Left ventricle myocardium superior (tissue), 1 donor: ENCODE results near the gene ARL6IP5. TPM values are rescaled to one million over a fixed set of nuclear protein-coding genes. Genes with fewer than 3 reads are reported as not detected.

Experiments
- ATAC-seq: fragments of 200-7000 bp; cut with Tn5 transposase; one replicate; pipeline ENCODE4 v1.9.1; 2020; ENCODE audit warnings: mild to moderate bottlenecking, moderate library complexity
- DNase-seq: peaks from one replicate; pipeline ENCODE4 v3.0.0-alpha.2; 2020
- intact Hi-C: fragments of 100-400 bp; cut with micrococcal nuclease; formaldehyde crosslinking; loops from one replicate; pipeline ENCODE4 v1.11.0; 2022
- total RNA-seq: library from RNA; stranded (reverse); fragmentation: NEBNext Ultra II Directional; extraction: Animal tissue kit (Norgen Biotek cat#: 25700); gene quantifications from one replicate; pipeline ENCODE4 v1.2.1, GENCODE V29; 2021
- donor health status: DM: no; HTN: yes; CAD: no; lungs with severe emphysema.

ARL6IP5 gene
- total RNA-seq, 1 donor from 2014 or later, result 214 TPM

GRCh38 chr3:69085168-69085832 is 563 bp downstream of the ARL6IP5 start:
- DNase-seq (peak; percentile 50), ATAC-seq (peak; percentile 41)
- intact Hi-C loops, result no loop called here

- peak; percentile 91 for DNase-seq
- ATAC-seq, result peak; percentile 71
- intact Hi-C loops, result no loop called here
Observed at GRCh38 chr3:69085833-69086722, 1.3 kb downstream of the ARL6IP5 start.

- intact Hi-C loops, result no loop called here
- DNase-seq (no peak), ATAC-seq (peak; percentile 33)
Observed at GRCh38 chr3:69087030-69087791, 2.5 kb downstream of the ARL6IP5 start.

- DNase-seq, result no peak
- intact Hi-C loops, result no loop called here
- ATAC-seq, result no peak
Observed at GRCh38 chr3:69088063-69088462, 3.3 kb downstream of the ARL6IP5 start.

GRCh38 chr3:69090021-69090420 is 5.3 kb downstream of the ARL6IP5 start:
- intact Hi-C loops, result no loop called here
- DNase-seq (no peak), ATAC-seq (no peak)

- DNase-seq (no peak), ATAC-seq (no peak)
- intact Hi-C loops, result no loop called here
Observed at GRCh38 chr3:69091389-69092029, 6.8 kb downstream of the ARL6IP5 start.

- DNase-seq, result no peak
- ATAC-seq, result peak; percentile 13
- intact Hi-C loops, result no loop called here
Observed at GRCh38 chr3:69092030-69092516, 7.3 kb downstream of the ARL6IP5 start.

- ATAC-seq (peak; percentile 5), DNase-seq (no peak)
- intact Hi-C loops, result no loop called here
Observed at GRCh38 chr3:69094467-69095205, 9.9 kb downstream of the ARL6IP5 start.

DNA sequence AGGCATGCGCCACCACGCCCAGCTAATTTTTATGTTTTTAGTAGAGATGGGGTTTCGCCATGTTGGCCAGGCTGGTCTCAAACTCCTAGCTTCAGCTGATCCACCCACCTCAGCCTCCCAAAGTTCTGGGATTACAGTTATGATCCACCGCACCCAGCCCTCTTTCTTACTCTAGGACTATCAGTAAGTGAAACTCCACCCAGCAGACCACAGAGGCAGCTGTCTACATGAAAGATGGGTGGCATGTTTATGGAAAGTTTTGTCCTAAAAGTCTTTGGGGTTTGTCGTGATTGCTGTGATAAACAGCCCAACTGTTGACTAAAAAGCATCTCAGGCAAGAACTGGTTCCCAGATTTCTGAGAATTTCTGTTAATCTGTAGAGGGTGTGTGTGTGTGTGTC is 10.9 kb downstream of the ARL6IP5 start:
- intact Hi-C loops, result no loop called here
- no peak for DNase-seq
- no peak for ATAC-seq

DNA sequence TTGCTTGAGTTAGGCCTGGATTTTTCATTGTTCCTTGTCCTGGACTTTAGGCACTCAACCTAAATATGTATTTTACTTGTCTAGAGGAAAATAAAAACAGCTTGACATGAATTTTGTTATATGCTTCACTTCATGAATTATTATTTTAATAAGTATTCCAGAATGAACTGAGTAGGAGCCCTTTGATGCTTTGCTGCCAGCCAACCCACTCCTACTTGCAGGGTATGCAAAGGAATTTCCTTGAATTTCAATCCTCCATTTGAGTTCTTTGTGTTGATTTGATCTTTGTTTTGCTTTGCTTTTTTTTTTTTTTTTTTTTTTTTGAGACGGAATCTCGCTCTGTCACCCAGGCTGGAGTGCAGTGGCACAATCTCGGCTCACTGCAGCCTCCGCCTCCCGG is 11.6 kb downstream of the ARL6IP5 start:
- ATAC-seq, result no peak
- no peak for DNase-seq
- intact Hi-C loops, result no loop called here

DNA sequence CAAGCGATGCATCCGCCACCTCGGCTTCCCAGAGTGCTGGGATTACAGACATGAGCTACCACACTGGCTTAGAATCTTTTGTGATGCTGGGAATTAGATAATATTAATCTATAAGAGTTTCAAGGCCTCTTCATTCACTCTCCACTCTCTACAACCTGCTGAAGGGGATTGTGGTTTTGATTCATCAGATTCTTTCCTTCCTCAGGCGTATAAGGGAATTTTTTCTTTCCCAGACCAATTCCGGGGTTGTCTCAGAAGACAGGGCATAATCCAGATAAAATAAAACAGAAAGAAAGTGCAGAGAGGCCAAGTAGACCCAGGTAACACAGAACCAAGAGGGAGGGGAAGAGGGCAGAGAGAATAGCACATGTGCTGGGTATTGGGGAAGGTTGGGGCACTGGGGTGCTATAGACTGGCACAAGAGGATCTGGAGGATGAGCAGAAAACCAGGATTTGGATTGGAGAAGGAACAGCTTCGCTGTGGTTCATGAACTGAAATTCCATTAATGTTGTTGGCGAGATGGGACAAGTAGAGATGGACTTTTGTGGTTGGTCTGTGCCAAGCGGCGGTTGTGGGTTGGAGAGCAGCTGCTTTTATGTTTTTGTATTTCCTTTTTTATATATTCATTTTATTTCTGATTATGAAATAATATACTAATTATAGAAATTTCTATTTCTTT is 12.8 kb downstream of the ARL6IP5 start:
- DNase-seq (no peak), ATAC-seq (no peak)
- intact Hi-C loops, result no loop called here

- ATAC-seq (peak; percentile 50), DNase-seq (no peak)
- intact Hi-C loops, result no loop called here
Observed at GRCh38 chr3:69099576-69099975, 14.8 kb downstream of the ARL6IP5 start.

DNA sequence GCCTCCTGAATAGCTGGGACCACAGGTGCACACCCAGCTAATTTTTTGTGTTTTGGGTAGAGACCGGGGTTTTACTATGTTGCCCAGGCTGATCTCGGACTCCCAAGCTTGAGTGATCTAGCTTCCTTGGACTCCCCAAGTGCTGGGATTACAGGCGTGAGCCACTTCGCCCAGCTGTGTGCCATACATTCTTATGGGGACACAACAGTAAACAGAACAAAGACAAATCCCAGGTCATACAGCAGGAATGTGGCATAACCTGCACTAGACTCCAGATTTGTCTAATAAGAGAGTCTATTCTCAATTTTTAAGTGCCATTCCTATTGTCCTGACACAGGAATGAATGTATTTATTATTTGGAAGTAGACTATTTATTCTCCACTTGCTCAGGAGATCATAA is 17.6 kb downstream of the ARL6IP5 start:
- ATAC-seq (no peak), DNase-seq (no peak)
- intact Hi-C loops, result no loop called here

GRCh38 chr3:69103123-69103522 is 18.4 kb downstream of the ARL6IP5 start:
- ATAC-seq, result peak; percentile 76
- no peak for DNase-seq
- intact Hi-C loops, result no loop called here

GRCh38 chr3:69104586-69104985 is 19.8 kb downstream of the ARL6IP5 start:
- no peak for DNase-seq
- ATAC-seq, result no peak
- intact Hi-C loops, result no loop called here

GRCh38 chr3:69105320-69105719 is 20.6 kb downstream of the ARL6IP5 start:
- ATAC-seq, result no peak
- DNase-seq, result no peak
- intact Hi-C loops, result no loop called here

DNA sequence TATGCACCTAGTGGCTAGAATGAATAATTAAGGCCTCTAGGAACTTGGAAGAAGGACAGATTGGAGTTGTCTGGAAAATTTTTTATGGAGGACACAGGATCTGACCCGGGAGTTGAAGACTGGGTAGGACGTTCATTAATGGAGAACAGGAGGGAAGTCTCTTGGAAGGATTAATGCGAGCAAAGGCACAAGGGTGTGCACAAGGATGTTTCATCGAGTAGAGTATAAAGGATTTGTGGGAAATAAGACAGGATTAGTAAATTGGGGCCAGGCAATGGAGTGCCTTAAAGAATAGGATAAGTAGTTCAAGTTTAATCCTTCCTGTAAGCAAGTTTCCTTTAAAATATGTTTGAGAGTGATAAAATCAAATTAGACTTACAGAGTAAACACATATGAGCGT is 23.1 kb downstream of the ARL6IP5 start:
- no peak for ATAC-seq

GRCh38 chr3:69108811-69109210 is 24.1 kb downstream of the ARL6IP5 start:
- DNase-seq (no peak), ATAC-seq (no peak)
- intact Hi-C loops, result no loop called here

More for the DNA sequence above, 23.1 kb downstream of the ARL6IP5 start:
- intact Hi-C loops, result no loop called here
- no peak for DNase-seq
